HG03097 (cell line): ENCODE results near the gene BAIAP3.

Source experiments
- ATAC-seq: cut with Tn5 transposase; IDR thresholded peaks from one replicate; pipeline ENCODE4 v1.9.1; 2021; ENCODE audit not compliant: unreplicated experiment, low FRiP score

Gene BAIAP3

DNA sequence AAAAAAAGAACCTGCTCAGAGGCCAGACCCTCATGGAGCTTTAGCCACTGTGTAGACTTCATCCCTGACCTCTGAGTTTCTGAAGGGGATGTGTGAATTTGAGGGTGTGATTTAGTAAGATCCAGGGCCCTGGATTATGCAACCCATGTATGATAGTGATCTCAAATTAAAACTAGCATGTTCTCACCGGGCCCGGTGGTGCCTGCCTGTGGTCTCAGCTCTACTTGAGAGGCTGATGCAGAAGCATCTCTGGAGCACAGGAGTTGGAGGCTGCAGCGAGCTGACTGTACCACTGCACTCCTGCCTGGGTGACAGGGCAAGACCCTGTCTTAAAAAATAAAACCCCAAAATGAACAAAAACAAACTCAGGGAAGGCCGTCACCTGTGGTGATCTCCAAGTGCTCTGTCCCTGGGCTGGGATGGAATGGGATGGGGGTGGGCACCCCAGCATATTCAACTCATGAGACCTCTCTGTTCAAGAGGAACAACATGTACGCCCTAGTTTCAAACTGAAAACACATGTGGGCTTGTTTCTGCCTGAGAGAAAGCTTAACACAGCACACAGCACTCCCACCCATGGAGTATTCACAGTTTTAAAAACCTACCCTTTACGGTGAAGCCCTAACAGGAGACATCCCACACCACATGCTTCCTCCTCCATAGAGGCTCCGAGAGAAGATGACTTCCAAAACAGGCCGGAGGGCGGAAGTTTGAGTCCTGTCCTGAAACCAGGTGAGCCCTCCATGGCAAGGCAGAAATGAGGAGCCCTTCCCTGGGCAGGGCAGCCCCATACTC lies 48.4 kb downstream of the BAIAP3 start:
- no peak for ATAC-seq

DNA sequence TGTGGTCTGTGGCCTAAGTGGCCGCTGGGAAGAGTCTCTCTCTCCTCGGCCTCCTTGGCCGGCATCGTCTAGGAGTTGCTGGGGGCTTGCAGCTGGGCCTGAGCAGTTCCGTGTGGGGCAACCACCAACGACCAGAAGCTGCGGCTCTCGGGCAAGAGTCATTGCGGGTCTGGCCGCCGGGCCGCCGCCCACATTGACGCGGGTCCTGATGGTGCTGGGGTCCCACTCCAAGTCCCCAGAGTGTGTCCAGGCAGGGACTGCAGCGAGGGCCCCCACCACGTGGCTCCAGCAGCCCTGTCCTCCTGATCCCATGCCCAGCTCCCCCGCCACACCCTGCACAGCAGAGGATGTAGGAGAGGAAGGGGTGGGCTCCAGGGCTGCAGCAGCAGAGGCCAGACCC lies 50.1 kb downstream of the BAIAP3 start:
- ATAC-seq = no peak

DNA sequence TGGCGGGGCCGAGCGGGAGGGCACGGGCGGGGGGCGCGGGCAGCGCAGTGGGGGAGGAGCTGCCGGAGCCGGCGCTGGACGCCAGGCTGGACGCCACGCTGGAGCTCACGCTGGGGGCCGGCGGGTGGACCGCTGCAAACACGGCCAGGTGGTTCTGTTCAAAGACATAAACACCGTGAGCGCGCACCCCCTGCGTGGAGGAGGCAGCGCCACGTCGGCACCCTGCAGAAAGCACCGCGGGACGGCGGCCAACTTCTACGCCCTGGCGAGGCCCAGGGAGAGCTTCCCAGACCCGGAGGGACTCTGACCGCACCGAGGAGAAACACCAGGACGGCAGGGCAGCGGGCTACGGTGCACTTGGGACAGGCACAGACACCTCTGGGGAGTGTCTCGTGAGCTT lies 51.8 kb downstream of the BAIAP3 start:
- no peak for ATAC-seq

DNA sequence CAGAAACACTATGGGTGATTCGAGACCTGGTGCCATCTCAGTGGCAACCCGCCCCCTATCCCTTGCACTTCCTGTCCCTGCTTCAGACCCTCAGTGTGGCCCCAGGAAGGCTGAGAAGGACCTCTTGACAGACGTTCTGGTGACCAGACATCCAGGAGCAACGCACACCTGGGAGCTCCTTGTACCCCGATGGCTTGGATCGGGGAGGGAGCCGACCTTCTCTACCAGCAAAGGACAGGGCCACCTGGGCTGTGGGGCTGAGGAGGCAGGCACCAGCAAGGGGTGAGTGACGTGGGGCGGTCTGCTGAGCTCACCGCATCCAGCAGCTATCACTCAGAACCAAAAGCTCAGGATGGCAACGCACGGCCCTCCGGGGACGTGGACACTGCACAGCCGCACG lies 53.9 kb downstream of the BAIAP3 start:
- no peak for ATAC-seq

DNA sequence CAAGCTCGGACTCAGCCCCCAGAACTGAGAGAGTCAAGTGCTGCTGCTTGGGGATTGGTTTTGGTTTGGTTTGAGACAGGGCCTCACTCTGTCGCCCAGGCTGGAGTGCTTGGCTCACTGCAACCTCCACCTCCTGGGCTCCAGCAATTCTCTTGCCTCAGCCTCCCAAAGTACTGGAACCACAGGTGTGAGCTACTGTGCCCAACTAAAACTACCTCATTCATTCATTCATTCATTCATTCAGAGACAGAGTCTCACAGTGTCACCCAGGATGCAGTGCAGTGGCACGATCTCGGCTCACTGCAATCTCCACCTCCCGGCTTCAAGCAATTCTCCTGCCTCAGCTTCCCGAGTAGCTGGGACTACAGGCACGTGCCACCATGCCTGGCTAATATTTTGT lies 56.3 kb downstream of the BAIAP3 start:
- no peak for ATAC-seq

DNA sequence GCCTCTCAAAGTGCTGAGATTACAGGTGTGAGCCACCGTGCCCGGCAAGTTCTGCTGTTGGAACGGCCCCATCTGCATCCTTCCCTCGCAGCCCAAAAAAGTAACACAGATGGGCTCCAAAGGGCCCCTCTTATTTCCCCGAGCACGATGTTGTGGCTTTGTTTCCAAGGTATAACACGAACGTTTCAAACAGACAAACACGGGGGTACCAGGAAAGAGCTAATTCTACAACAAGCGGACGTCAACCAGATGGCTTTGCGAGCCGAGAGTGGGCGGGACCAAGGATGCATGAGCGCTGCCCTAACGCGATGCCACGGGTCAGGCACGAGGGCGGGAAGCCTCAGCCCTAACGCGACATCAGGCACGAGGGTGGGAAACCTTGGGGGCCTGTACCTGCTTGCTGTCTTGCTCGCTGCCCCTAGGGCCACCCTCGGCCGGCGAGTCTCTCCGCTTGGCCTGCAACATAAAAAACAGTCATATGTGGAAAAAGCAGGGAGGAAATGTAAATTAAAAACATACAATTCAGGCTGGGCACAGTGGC lies 56.9 kb downstream of the BAIAP3 start:
- ATAC-seq = no peak

DNA sequence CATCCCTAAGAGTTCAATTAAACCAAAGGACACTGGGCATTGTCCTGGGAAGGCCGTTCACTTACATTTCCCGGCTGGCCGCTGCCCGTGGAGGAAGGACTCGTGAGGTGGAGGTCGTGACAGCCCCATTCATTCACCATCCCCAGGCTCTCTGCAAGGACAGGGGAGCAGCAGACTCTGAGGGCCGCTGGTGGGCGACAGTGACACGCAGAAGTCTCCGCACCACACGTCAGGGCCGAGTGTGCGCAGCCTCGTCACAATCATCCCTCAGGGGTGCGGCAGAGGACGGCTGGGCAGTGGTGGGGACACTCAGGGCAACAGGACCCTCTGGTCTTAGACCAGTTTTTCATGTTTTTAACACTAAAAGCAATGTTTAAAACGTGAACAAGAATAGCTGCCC lies 59.4 kb downstream of the BAIAP3 start:
- no peak for ATAC-seq

DNA sequence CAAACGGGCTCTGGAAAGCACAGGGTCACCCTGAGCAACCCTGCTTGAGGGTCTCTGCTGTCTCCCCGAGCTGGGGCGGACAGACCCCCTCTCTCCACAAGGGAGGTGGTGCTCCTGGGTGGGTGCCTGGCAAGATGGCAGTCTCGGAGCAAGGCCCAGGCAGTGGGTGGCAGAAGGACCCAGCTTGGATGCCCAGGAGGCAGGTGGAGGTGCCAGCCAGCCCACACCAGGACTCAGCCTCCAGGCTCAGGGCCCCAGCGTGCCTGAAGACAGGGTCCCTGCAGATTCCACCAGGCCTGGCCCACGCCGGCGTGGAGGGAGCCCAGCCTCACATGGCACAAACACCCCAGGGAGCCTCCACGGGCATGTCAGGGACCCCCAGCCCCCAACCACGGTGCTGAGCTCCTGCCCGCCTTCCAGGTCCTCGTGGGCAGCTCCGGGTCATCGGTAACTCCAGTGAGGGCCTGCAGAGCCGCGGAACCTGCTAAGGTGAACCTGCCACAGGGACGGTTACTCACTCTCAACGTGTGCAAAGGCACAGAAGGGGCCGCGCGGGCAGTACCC lies 60.2 kb downstream of the BAIAP3 start:
- no peak for ATAC-seq

DNA sequence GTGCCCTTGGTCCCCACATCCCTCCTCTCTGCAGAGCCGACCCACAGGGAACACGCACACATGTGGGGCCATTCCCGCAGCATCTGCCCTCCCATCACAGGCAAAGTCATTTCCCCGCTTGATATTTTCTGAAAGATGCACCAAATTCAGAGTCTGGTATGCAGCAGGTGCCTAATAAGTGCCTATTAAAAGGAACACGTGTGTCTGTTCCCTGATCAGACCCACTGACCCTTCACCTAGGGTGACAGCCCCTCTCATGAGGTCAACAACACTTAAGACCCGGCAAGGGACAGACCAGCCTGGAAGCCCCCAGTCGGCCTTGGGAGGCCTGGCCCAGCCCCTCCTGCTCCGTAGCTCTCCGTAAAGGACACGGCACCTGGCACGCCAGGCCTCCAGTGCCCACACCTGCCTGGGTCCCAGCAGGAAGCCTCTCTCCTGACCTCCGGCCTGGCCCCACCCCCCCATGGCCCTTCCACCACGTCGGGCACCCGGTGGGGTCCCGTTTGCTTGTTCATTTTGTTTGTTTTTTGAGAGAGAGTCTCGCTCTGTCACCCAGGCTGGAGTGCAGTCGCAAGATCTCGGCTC lies 61.0 kb downstream of the BAIAP3 start:
- no peak for ATAC-seq

DNA sequence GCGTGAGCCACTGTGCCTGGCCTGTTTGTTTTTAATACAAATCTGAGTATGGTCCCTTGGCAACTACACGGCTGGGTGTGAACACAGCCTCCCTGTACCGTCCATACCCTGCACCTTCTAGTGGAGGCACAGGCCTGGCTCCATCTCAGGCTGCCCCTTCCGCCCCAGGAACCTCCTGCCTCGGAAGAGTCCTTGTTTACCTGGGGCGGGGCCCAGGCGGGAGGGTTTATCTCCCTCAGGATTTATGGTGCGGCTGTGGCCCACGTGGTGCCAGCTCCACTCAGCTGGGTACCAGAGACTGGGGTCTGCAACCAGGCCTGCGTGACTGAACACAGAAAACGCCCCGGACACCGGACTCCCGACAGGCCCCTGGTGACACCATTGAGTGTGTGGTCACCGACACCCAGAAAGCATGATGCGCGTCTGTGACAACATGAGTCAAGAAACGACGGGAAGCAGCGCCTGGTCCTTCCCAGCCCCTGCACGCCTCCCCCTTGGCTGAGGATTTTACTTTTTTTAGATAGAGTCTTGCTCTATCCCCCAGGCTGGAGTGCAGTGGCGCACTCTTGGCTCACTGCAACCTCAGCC lies 62.1 kb downstream of the BAIAP3 start:
- no peak for ATAC-seq

DNA sequence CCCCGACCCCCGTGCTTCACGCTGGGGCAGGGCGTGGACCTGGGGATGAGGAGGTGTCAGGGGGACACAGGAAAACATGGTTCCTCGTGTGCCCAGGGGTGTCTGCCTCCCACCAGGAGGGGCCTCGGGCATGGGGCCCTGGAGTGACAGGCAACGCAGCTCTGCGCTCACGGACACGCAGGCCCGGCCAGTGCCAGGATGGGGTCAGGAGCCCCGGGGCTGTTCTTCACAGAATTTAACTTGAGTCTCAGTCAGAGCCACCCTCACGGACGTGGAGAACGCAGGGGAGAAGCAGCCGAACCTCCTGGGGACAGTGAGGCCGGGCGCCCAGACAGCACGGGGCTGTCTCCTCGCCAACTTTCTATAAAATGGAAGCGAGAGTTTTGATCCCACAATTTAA lies 64.3 kb downstream of the BAIAP3 start:
- ATAC-seq = no peak

DNA sequence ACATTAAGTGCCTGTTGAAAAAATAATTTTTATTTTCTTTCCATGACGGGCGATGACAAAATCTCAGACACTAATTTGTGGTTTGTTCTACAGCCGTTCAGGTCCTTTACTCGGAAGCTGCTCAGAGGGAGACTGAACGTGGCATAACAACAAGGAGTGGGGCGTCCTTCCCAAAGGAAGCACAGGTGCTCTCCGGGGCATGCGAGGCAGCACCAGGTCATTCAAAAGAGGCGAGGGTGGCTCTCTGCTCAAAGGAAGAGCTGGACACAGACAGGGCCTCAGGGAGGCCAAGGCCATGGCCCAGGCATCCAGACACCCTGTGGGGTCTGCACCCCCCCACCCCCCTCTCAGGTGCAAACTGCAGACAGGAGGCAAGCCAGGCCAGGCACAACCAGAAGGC lies 64.9 kb downstream of the BAIAP3 start:
- no peak for ATAC-seq
